Activated T-helper 1 cell treated with Interleukin-2 at 50 U/mL for 16 hours (primary cell): ENCODE results near the gene HS3ST4.

Experiments used
- DNase-seq: peaks from one replicate; pipeline ENCODE4 v3.0.0-alpha.2; 2020; ENCODE audit warnings: low read depth

The HS3ST4 gene

GRCh38 chr16:25828510-25828909 lies 136.8 kb downstream of the HS3ST4 start:
- DNase-seq, result no peak

GRCh38 chr16:25832291-25832690 lies 140.5 kb downstream of the HS3ST4 start:
- no peak for DNase-seq

- no peak for DNase-seq
Observed at GRCh38 chr16:25834101-25834500, 142.3 kb downstream of the HS3ST4 start.

- no peak for DNase-seq
Observed at GRCh38 chr16:25835126-25835525, 143.4 kb downstream of the HS3ST4 start.

GRCh38 chr16:25838724-25839186 lies 147.0 kb downstream of the HS3ST4 start:
- no peak for DNase-seq

- no peak for DNase-seq
Observed at GRCh38 chr16:25841761-25842160, 150.0 kb downstream of the HS3ST4 start.

GRCh38 chr16:25845901-25846300 lies 154.1 kb downstream of the HS3ST4 start:
- DNase-seq, result no peak

- DNase-seq, result no peak
Observed at GRCh38 chr16:25854141-25854540, 162.4 kb downstream of the HS3ST4 start.

GRCh38 chr16:25855063-25855462 lies 163.3 kb downstream of the HS3ST4 start:
- DNase-seq, result no peak

GRCh38 chr16:25855818-25856217 lies 164.1 kb downstream of the HS3ST4 start:
- no peak for DNase-seq

GRCh38 chr16:25859645-25860044 lies 167.9 kb downstream of the HS3ST4 start:
- DNase-seq, result no peak

- no peak for DNase-seq
Observed at GRCh38 chr16:25867041-25867440, 175.3 kb downstream of the HS3ST4 start.

- no peak for DNase-seq
Observed at GRCh38 chr16:25868106-25868505, 176.3 kb downstream of the HS3ST4 start.

GRCh38 chr16:25868706-25869370 lies 177.1 kb downstream of the HS3ST4 start:
- DNase-seq, result no peak

GRCh38 chr16:25872369-25873070 lies 180.8 kb downstream of the HS3ST4 start:
- no peak for DNase-seq

GRCh38 chr16:25874196-25874595 lies 182.4 kb downstream of the HS3ST4 start:
- DNase-seq, result no peak

- no peak for DNase-seq
Observed at GRCh38 chr16:25875956-25876598, 184.3 kb downstream of the HS3ST4 start.

GRCh38 chr16:25877103-25877502 lies 185.3 kb downstream of the HS3ST4 start:
- no peak for DNase-seq

- no peak for DNase-seq
Observed at GRCh38 chr16:25886598-25886997, 194.8 kb downstream of the HS3ST4 start.

- DNase-seq, result no peak
Observed at GRCh38 chr16:25888868-25889267, 197.1 kb downstream of the HS3ST4 start.

- DNase-seq, result no peak
Observed at GRCh38 chr16:25893332-25893731, 201.6 kb downstream of the HS3ST4 start.

- DNase-seq, result no peak
Observed at GRCh38 chr16:25894093-25894492, 202.3 kb downstream of the HS3ST4 start.

- no peak for DNase-seq
Observed at GRCh38 chr16:25895380-25895779, 203.6 kb downstream of the HS3ST4 start.
